Tibial artery (tissue), 4 donors: ENCODE results near the gene SLC4A3.

Source experiments
- DNase-seq, 2 donors: peaks; one replicate each; pipeline ENCODE4 v3.0.0-alpha.2; 2019
- H3K27ac ChIP-seq, 2 donors: fragments of 200-600 bp; sonication (generic) in 1 of 2; 1 replicate in 1 of 2; 2 replicates in 1 of 2; pipeline ENCODE4 v1.5.1; 2018 to 2019; ENCODE audit warnings: mild to moderate bottlenecking in 1 of 2
- H3K27me3 ChIP-seq, 2 donors: fragments of 200-600 bp; sonication (generic) in 1 of 2; one replicate each; pipeline versions ENCODE4 v1.5.1 to v1.6.0; 2016 to 2019
- H3K36me3 ChIP-seq, 3 donors: fragments of 200-600 bp; sonication (generic) in 2 of 3; one replicate each; pipeline ENCODE4 v1.5.1; 2016 to 2019; ENCODE audit warnings: mild to moderate bottlenecking in 2 of 3
- H3K4me1 ChIP-seq, 4 donors: fragments of 200-600 bp; sonication (generic) in 2 of 4; 1 replicate in 3 of 4; 2 replicates in 1 of 4; pipeline ENCODE4 v1.5.1; 2016 to 2019
- H3K4me3 ChIP-seq, 2 donors: fragments of 200-600 bp; sonication (generic) in 1 of 2; 1 replicate in 1 of 2; 2 replicates in 1 of 2; pipeline ENCODE4 v1.5.1; 2018 to 2019; ENCODE audit warnings: mild to moderate bottlenecking in 2 of 2
- H3K9me3 ChIP-seq, 3 donors: fragments of 200-600 bp; sonication (generic) in 1 of 3; one replicate each; pipeline ENCODE4 v1.5.1; 2016 to 2019
- CTCF ChIP-seq, 2 experiments: fragments of 200-600 bp in 1 of 2; fragments of 450-650 bp in 1 of 2; IDR thresholded peaks; one replicate each; pipeline ENCODE4 v1.5.1; 2017 to 2019; ENCODE audit warnings: antibody characterized with exemption in 2 of 2, mild to moderate bottlenecking in 1 of 2, moderate library complexity in 1 of 2
- intact Hi-C: fragments of 100-400 bp; cut with DNase I; formaldehyde crosslinking; loops from one replicate; pipeline ENCODE4 v1.15.0; 2023; ENCODE audit warnings: low total_unique reads

The SLC4A3 gene

GRCh38 chr2:219631406-219631891, 4.0 kb downstream of the SLC4A3 start:
- Histone ChIP-seq H3K4me3 (no peak overlapping the region), H3K4me1 (peaks cover 0 to 11% (median 10%) of the 10 kb centered on the region in 4 donors), H3K27ac (no peak overlapping the region), H3K27me3 (peaks cover 0 to 17% of the 10 kb centered on the region in 2 donors), H3K9me3 (no peaks in the 10 kb centered on the region), H3K36me3 (peaks cover 0 to 12% (median 0%) of the 10 kb centered on the region in 3 donors)
- intact Hi-C loops = no loop called here
- TF ChIP-seq CTCF (IDR thresholded peaks at IDR 0.05) = no peak
- peak; percentile 7 to 57 for DNase-seq

GRCh38 chr2:219631904-219632759, 4.7 kb downstream of the SLC4A3 start:
- TF ChIP-seq CTCF (IDR thresholded peaks at IDR 0.05) = no peak
- no peaks in the 10 kb centered on the region for H3K9me3 ChIP-seq
- no peak overlapping the region for H3K27ac ChIP-seq
- H3K4me3 ChIP-seq = no peak overlapping the region
- H3K36me3 ChIP-seq = peaks cover 0 to 12% (median 0%) of the 10 kb centered on the region in 3 donors
- intact Hi-C loops = no loop called here
- peaks cover 0 to 15% of the 10 kb centered on the region in 2 donors for H3K27me3 ChIP-seq
- peak; percentile 17 to 63 for DNase-seq
- H3K4me1 ChIP-seq = peaks cover 0 to 10% (median 7%) of the 10 kb centered on the region in 4 donors

- intact Hi-C loops = no loop called here
- peak in 1 of 2 donors; percentile 13 for DNase-seq
- H3K27me3 ChIP-seq = peaks cover 0 to 14% of the 10 kb centered on the region in 2 donors
- no peak overlapping the region for H3K4me3 ChIP-seq
- no peak for TF ChIP-seq CTCF (IDR thresholded peaks at IDR 0.05)
- H3K36me3 ChIP-seq = peaks cover 0 to 12% (median 0%) of the 10 kb centered on the region in 3 donors
- H3K9me3 ChIP-seq = no peaks in the 10 kb centered on the region
- H3K27ac ChIP-seq = no peak overlapping the region
- H3K4me1 ChIP-seq = peaks cover 0 to 8% (median 4%) of the 10 kb centered on the region in 4 donors
Measured at GRCh38 chr2:219632760-219633105, 5.3 kb downstream of the SLC4A3 start.

- peaks cover 0 to under 1% (median 0%) of the 10 kb centered on the region in 4 donors for H3K4me1 ChIP-seq
- TF ChIP-seq CTCF (IDR thresholded peaks at IDR 0.05) = no peak
- no peak overlapping the region for H3K4me3 ChIP-seq
- peak; percentile 15 to 60 for DNase-seq
- H3K36me3 ChIP-seq = peaks cover 0 to 12% (median 0%) of the 10 kb centered on the region in 3 donors
- H3K27me3 ChIP-seq = peaks cover 0 to 8% of the 10 kb centered on the region in 2 donors
- H3K27ac ChIP-seq = no peak overlapping the region
- intact Hi-C loops = no loop called here
- H3K9me3 ChIP-seq = no peaks in the 10 kb centered on the region
Measured at GRCh38 chr2:219633276-219634065, 6.0 kb downstream of the SLC4A3 start.

- Histone ChIP-seq H3K4me1 (no peaks in the 10 kb centered on the region), H3K36me3 (peaks cover 0 to 12% (median 0%) of the 10 kb centered on the region in 3 donors), H3K9me3 (no peaks in the 10 kb centered on the region), H3K27ac (no peak overlapping the region), H3K4me3 (no peak overlapping the region), H3K27me3 (no peaks in the 10 kb centered on the region)
- TF ChIP-seq CTCF (IDR thresholded peaks at IDR 0.05) = no peak
- intact Hi-C loops = no loop called here
- peak; percentile 17 to 43 for DNase-seq
Measured at GRCh38 chr2:219634171-219634940, 6.9 kb downstream of the SLC4A3 start.
